Motor neuron (in vitro differentiated cells): Measurements from ENCODE around the gene KRTAP21-1. TPM values are rescaled to one million over a fixed set of nuclear protein-coding genes. Genes with fewer than 3 reads are reported as not detected.

ENCODE experiments used
- ATAC-seq, 8 experiments: fragments of 200-7000 bp; cut with Tn5 transposase; replicated peaks in 6 of 8; 2 replicates each; pipeline ENCODE4 v1.8.0; 2021; ENCODE audit warnings: mild to moderate bottlenecking in 8 of 8, moderate library complexity in 8 of 8
- H3K27ac ChIP-seq, 2 donors: fragments of 250-450 bp; sonication (Bioruptor Pico); 2 replicates each; pipeline ENCODE4 v1.9.0; 2021; ENCODE audit warnings: antibody characterized with exemption in 2 of 2, mild to moderate bottlenecking in 2 of 2, moderate library complexity in 1 of 2
- H3K4me1 ChIP-seq, 2 donors: fragments of 250-450 bp; sonication (Bioruptor Pico); replicated peaks in 1 of 2; 2 replicates each; pipeline ENCODE4 v1.6.1; 2021; ENCODE audit warnings: antibody characterized with exemption in 2 of 2, mild to moderate bottlenecking in 2 of 2, moderate library complexity in 1 of 2
- H3K4me3 ChIP-seq, 5 donors: fragments of 250-450 bp; sonication (Bioruptor Pico); 2 replicates each; pipeline ENCODE4 v1.9.0; 2021; ENCODE audit warnings: antibody characterized with exemption in 5 of 5, mild to moderate bottlenecking in 5 of 5, moderate library complexity in 4 of 5
- WGBS, 10 experiments: fragments of 450-650 bp; shearing (Covaris generic); methylation state at CpG; one replicate each; pipeline ENCODE4 v1.0.0; 2022; 5-methylcytosine and 5-hydroxymethylcytosine counted together
- in situ Hi-C, 9 experiments: fragments of 400-800 bp; cut with MboI; loops; one replicate each; pipeline ENCODE4 v1.15.0; 2021; ENCODE audit warnings: low sequenced_read_pairs in 9 of 9, low pct_unique_long_range_greater_than_20kb in 2 of 9; ENCODE audit not compliant: unreplicated experiment in 9 of 9
- total RNA-seq, 8 experiments: library from RNA; unstranded; fragments of 300-600 nt; gene quantifications; 2 replicates each; pipeline versions ENCODE4 v1.2.3 to v1.2.4, GENCODE V29; 2022

Gene KRTAP21-1
- total RNA-seq, 8 experiments from 2014 or later: not detected

- in situ Hi-C loops: no loop called here
- H3K27ac ChIP-seq: no peak overlapping the region
Measured at GRCh38 chr21:30717105-30717504, 38.1 kb downstream of the KRTAP21-1 start.

GRCh38 chr21:30714946-30715345, 40.3 kb downstream of the KRTAP21-1 start:
- H3K4me1 ChIP-seq: no peaks in the 10 kb centered on the region
- H3K4me3 ChIP-seq: no peak overlapping the region
- no peak overlapping the region for H3K27ac ChIP-seq
- WGBS, 10 experiments: 4 to 100% (median 66%) methylated on average over 2 of the region's 2 CpGs; no CpG with 5 or more reads in 2 of the 10 experiments
- no peak for ATAC-seq
- in situ Hi-C loops: no loop called here

More at GRCh38 chr21:30717105-30717504, 38.1 kb downstream of the KRTAP21-1 start:
- Histone ChIP-seq H3K4me3 (no peak overlapping the region), H3K4me1 (no peaks in the 10 kb centered on the region)
- 0 to 100% (median 88%) methylated on average over 1 to 2 of the region's 2 CpGs for WGBS, 10 experiments
- no peak for ATAC-seq

GRCh38 chr21:30714456-30714855, 40.8 kb downstream of the KRTAP21-1 start:
- no peak overlapping the region for H3K4me3 ChIP-seq
- H3K27ac ChIP-seq: no peak overlapping the region
- no peak for ATAC-seq
- in situ Hi-C loops: no loop called here
- WGBS, 10 experiments: 0 to 87% (median 49%) methylated on average over 1 to 3 of the region's 3 CpGs; no CpG with 5 or more reads in 1 of the 10 experiments
- H3K4me1 ChIP-seq: no peaks in the 10 kb centered on the region

GRCh38 chr21:30713766-30714165, 41.5 kb downstream of the KRTAP21-1 start:
- in situ Hi-C loops: no loop called here
- no peak overlapping the region for H3K27ac ChIP-seq
- WGBS, 10 experiments: 17 to 98% (median 83%) methylated on average over 1 to 3 of the region's 3 CpGs; no CpG with 5 or more reads in 1 of the 10 experiments
- H3K4me1 ChIP-seq: no peaks in the 10 kb centered on the region
- no peak for ATAC-seq
- H3K4me3 ChIP-seq: no peak overlapping the region

GRCh38 chr21:30710499-30710898, 44.7 kb downstream of the KRTAP21-1 start:
- in situ Hi-C loops: no loop called here
- H3K4me1 ChIP-seq: no peaks in the 10 kb centered on the region
- H3K27ac ChIP-seq: no peak overlapping the region
- no peak overlapping the region for H3K4me3 ChIP-seq
- 0 to 60% (median 37%) methylated on average over 1 to 3 of the region's 3 CpGs for WGBS, 10 experiments
- ATAC-seq: no peak

GRCh38 chr21:30707409-30707808, 47.8 kb downstream of the KRTAP21-1 start:
- Histone ChIP-seq H3K4me3 (no peak overlapping the region), H3K4me1 (no peaks in the 10 kb centered on the region), H3K27ac (no peak overlapping the region)
- in situ Hi-C loops: no loop called here
- ATAC-seq: no peak

Other genes with a start within 250 kb of the KRTAP21-1 start
- gene KRTAP19-6, start 213.6 kb downstream of the KRTAP21-1 start, total RNA-seq: not detected
- gene KRTAP19-7, start 194.1 kb downstream of the KRTAP21-1 start, total RNA-seq: not detected
- not detected for gene KRTAP22-2, start 165.0 kb downstream of the KRTAP21-1 start, total RNA-seq
- not detected for gene KRTAP6-3, start 163.0 kb downstream of the KRTAP21-1 start, total RNA-seq
- not detected for gene KRTAP6-2, start 156.5 kb downstream of the KRTAP21-1 start, total RNA-seq
- not detected for gene KRTAP22-1, start 154.3 kb downstream of the KRTAP21-1 start, total RNA-seq
- gene KRTAP6-1, start 141.5 kb downstream of the KRTAP21-1 start, total RNA-seq: not detected
- not detected for gene KRTAP20-1, start 139.0 kb downstream of the KRTAP21-1 start, total RNA-seq
- not detected for gene KRTAP20-4, start 134.8 kb downstream of the KRTAP21-1 start, total RNA-seq
- gene KRTAP20-2, start 120.2 kb downstream of the KRTAP21-1 start, total RNA-seq: not detected
- not detected for gene KRTAP20-3, start 112.6 kb downstream of the KRTAP21-1 start, total RNA-seq
- gene KRTAP21-3, start 36.7 kb downstream of the KRTAP21-1 start, total RNA-seq: not detected
- not detected for gene KRTAP21-2, start 8.2 kb downstream of the KRTAP21-1 start, total RNA-seq
- gene KRTAP8-1, start 57.8 kb upstream of the KRTAP21-1 start, total RNA-seq: under 1 TPM in 1 of 8 experiments, not detected in 7; 0.71 TPM
- gene KRTAP7-1, start 74.3 kb upstream of the KRTAP21-1 start, total RNA-seq: under 1 TPM in 2 of 8 experiments, not detected in 6; 0.47 to 0.71 TPM
- under 1 TPM in 1 of 8 experiments, not detected in 7; 0.36 TPM for gene KRTAP11-1, start 126.2 kb upstream of the KRTAP21-1 start, total RNA-seq